ENCODE measurements around the gene MNX1.

Gene MNX1

GRCh38 chr7:157010588-157011332 lies at the start of gene MNX1:
Gene MNX1 (minus strand): TSS chr7:157010663. CDS start chr7:157010350, 313 bp downstream.
- DNase-seq (ENCODE audit: low spot score): peak; percentile 88

- DNase-seq (ENCODE audit: low spot score): no peak
Observed at GRCh38 chr7:157059534-157059933, 49.1 kb upstream of the MNX1 start.

DNA sequence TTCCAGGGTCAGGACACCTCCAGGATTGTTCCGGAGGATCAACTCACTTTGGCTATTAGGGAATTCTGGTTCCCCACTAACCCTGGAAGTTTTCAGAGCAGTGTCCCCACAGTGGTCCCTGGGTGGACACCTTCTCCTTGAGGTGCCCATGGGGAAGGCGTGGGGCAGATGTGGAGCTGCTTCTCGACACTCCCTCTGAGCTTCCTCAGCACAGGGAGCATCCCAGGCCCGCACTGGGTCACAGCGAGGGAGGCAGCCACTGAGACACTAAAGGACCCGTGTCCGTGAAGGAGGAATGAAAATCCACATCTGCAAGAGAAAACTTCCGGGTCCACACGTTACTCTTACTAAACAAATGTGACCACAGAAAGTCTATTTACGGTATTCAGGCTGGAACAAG lies 48.2 kb upstream of the MNX1 start:
- no peak for DNase-seq (ENCODE audit: low spot score)

DNA sequence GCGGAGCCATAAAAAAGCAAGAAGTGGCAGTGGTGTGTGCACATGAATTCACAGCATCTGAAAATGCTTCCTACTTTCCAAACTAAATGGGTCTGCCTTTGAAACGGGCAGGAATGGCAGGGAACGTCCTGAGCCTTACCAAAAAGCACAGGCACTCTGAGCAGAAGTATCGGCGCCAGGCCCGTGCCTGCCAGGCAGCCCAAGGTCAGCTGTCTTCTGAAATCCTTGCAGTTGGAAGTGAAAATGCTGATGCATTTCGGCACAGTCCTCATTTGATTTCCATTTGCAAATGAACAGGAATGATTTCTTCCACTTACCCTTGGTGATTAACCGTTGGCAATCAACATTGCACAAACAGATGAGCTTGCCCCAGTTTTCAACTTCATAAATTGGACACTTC lies 47.6 kb upstream of the MNX1 start:
- DNase-seq (ENCODE audit: low spot score): no peak

- DNase-seq (ENCODE audit: low spot score): no peak
Observed at GRCh38 chr7:157056957-157057902, 46.8 kb upstream of the MNX1 start.

- DNase-seq (ENCODE audit: low spot score): no peak
Observed at GRCh38 chr7:157056246-157056645, 45.8 kb upstream of the MNX1 start.

- DNase-seq (ENCODE audit: low spot score): no peak
Observed at GRCh38 chr7:157054927-157055326, 44.5 kb upstream of the MNX1 start.

- DNase-seq (ENCODE audit: low spot score): no peak
Observed at GRCh38 chr7:157053118-157053517, 42.7 kb upstream of the MNX1 start.

DNA sequence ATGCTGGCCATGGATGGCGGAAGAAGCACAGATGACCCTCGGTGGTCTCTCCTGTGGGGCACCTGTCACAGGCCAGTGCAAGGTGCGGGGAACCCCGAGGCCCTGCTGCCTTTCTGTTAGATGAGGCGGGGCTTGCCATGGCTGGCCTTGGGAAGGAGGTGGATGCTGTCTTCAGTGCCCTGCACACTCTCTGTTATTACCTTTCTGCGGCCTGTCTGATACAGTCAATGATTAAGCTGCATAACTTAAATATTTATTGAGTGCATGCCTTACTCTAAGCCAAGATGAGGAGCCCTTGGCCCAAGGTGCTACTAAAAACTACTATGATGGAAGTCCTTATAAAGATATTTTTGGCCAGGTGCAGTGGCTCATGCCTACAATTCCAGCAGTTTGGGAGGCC lies 36.7 kb upstream of the MNX1 start:
- no peak for DNase-seq (ENCODE audit: low spot score)

DNA sequence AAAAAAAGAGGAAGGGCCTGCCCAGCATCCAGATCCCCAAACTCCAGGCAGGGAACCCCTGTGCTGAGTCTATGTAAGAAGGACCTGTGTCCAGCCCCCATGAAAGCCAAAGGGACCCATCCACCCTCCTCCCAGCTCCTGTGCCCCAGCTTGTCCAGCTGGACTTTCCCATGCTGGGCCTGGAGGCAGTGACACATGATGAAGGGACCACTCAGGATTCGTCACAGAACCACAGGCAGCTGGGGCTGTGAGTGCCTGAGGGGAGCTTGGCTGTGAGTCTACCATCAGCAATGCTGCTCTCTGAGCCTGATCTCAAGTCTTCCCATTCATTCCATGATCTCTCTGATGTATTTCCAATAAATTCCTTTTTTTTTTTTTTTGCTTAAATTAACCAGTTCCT lies 36.2 kb upstream of the MNX1 start:
- DNase-seq (ENCODE audit: low spot score): no peak

DNA sequence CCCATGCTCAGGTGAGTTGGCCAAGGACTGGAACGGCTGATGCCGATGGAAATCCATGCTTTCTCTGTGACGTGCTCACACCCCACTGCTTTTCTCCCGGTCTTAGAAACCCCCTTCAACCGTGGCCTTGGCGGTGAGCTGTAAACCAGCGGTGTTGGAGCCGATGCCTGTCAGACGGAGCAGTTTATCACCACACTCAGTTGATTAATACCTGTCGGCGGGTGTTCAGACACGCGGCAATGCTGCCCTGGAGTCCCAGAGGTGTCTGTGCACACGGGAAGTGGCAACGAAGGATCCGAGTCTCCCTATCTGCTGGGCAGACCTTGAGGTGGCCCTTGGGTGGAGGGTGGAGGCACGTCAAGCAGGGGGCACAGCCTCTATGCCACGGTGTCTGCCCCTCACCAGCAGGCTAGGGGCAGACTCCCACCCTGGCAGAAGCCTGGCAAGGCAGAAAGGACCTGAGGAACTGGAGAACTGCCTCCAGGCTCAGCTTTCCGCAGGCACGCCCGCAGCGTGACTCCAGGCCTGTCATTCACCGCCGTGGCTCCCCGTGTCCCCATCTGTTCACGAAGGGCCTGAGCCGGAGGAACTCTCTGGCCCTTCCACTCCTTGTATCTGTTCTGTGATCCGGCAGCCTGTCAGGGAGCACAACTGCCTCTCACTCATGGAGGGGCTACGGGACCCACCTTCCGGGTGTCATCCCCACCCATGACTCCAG lies 34.6 kb upstream of the MNX1 start:
- no peak for DNase-seq (ENCODE audit: low spot score)

- no peak for DNase-seq (ENCODE audit: low spot score)
Observed at GRCh38 chr7:157044147-157044687, 33.8 kb upstream of the MNX1 start.

DNA sequence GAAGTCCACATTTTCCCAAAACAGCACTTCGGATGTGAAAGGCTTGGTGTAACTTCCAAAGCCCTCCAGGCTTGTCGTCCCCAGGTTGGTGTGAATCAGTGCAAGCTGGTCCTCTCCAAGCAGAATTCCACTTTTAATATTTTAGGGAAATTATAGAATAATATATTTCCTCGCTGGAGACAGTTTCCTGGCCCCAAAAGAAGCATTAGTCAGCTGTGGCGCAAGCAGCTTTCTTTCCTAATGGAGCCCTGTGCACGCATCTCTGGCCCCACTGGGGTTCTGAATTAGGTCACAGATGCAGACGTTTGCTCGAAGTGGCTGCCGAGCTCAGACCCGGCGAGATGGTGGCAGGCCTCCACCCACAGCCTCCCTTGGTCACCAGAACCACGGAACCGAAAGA lies 33.3 kb upstream of the MNX1 start:
- DNase-seq (ENCODE audit: low spot score): no peak

DNA sequence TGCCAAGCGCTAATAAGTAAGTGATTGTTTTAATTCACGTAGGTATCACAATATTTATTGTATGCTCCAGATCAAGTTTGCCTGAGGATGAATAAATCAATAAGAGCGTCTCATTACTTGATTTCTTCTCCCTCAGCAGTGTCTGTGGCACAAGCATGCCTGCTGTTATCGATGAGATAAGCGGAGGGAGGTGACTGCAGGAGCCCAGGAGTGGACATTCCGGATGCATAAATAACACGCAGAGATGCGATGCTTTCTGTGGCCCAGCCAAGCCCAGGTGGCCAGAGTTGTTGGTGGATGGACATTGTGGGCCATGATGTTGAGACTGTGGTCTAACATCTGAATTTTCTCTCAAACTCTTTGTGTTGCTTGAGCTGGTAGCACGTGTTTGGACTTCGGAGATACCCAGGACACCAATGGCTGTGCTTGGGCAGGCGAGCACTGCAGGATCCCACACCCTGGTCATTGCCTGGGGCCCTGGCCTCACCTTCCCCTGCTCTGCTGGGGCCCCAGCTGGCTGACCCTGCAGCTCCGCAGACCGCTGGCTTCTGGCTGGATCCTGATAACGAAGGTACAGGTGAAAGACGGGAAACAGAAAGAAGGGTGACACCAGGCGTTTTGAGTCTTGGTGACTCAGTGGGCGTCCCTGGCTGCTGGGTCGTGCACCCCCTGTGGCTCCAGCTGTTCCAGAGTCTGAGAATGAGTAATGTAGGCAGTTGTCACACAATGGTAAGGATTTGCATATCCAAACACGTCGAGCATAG lies 31.2 kb upstream of the MNX1 start:
- DNase-seq (ENCODE audit: low spot score): no peak

- no peak for DNase-seq (ENCODE audit: low spot score)
Observed at GRCh38 chr7:157041004-157041403, 30.5 kb upstream of the MNX1 start.

GRCh38 chr7:157037635-157038034 lies 27.2 kb upstream of the MNX1 start:
- no peak for DNase-seq (ENCODE audit: low spot score)

DNA sequence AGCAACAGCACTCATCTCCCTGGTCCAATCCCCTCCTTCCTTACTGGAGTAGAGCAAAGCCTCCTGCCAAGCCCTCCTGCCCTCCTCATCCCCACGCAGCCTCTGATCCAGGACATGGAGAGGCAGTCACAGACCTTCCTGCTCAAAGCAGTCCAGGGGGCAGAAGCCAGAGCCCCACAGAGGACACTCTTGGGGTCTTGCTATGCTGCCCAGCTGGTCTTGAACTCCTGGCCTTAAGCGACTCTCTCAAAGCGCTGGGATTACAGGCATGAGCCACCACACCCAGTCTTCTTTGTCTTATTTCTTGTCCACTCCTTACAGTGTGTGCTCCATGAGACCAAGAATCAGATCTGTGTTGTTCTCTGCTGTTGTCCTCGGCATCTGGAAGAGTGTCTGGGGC lies 26.6 kb upstream of the MNX1 start:
- no peak for DNase-seq (ENCODE audit: low spot score)

- no peak for DNase-seq (ENCODE audit: low spot score)
Observed at GRCh38 chr7:157035979-157036378, 25.5 kb upstream of the MNX1 start.

DNA sequence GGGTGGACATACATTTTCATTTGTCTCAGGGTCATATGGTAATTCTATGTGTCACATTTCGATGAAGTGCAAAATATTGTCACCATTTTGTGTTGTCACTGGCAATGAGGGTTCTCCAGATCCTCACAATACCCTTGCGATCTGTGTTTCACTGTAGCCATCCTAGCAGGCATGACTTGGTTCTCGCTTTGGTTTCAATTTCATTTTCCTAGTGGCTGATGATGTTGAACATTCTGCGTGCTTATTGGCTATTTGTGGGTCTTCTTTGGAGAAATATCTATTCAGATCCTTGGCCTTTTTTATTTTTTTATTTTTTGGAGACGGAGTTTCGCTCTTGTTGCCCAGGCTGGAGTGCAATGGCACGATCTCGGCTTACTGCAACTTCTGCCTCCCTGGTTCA lies 24.8 kb upstream of the MNX1 start:
- no peak for DNase-seq (ENCODE audit: low spot score)

DNA sequence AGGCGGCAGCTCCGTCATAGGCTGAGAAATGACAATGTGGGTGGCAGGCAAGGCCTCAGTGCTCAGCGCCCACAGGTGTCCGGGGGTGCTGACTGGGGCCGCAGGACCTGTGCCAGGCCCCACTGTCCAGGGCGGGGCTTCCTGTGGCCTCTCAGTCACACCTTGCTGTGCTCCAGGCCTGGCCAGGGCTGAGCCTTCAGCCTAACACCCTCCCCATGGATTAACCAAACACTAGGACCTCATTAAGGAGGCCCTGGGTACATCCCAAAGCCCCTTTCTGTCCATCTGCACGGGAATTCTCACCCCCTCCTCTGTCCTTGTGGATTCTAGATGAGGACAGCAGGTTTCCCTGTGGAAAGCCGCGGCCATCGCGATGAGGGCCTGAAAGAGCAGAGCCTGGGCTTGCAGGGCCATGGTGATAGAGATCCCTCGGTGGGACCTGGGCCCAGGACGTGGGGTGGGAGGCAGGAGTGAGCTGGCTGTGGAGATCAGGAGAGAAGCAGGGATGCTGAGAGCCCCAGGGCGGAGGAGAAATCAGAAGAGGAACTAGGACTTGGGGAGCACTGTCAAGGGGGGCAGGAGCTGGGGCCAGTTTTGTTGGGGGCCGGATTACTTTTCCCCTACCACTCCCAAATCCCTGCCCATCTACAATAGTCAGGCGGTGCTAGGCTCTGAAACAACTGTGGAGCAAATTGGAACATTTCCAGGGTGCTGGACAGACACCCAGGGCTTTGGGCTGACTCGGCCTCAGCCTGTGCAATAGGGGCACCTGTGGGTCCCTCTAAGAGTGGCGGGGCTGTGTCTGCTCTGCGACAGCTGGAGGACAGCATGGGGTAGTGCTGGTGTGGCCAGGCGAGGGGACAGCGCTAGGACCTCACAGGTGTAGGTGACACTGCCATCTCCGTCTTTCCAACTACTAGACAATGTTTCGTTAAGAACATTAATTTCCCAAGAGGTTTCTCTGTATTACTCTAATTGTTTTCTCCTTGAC lies 23.3 kb upstream of the MNX1 start:
- no peak for DNase-seq (ENCODE audit: low spot score)
